OCI-LY1 (cell line): ENCODE measurements around the gene PXMP4.
A peak's percentile ranks its signal among the peaks of the same experiment; 100 is the strongest.

Experiments
- H2AFZ ChIP-seq: fragments of 200-600 bp; sonication (generic), shearing (Covaris generic); 2 replicates; pipeline ENCODE4 v1.6.0; 2014; ENCODE audit warnings: antibody characterized with exemption, mild to moderate bottlenecking, low read length
- H3F3A ChIP-seq: fragments of 200-600 bp; sonication (generic), shearing (Covaris generic); 2 replicates; pipeline ENCODE4 v1.6.0; 2014; ENCODE audit warnings: mild to moderate bottlenecking, antibody characterized with exemption, low read length, moderate library complexity; ENCODE audit not compliant: insufficient read depth
- H3K27ac ChIP-seq: fragments of 200-600 bp; sonication (generic); 2 replicates; pipeline ENCODE4 v1.5.1; 2014; ENCODE audit warnings: low read length, mixed run types, mild to moderate bottlenecking, low read depth; ENCODE audit not compliant: poor library complexity, severe bottlenecking
- H3K27me3 ChIP-seq: fragments of 200-600 bp; sonication (generic); 2 replicates; pipeline ENCODE4 v1.6.0; 2014; ENCODE audit warnings: antibody characterized with exemption, mild to moderate bottlenecking, low read length, moderate library complexity; ENCODE audit not compliant: insufficient read depth
- H3K36me3 ChIP-seq: fragments of 200-600 bp; sonication (generic); 2 replicates; pipeline ENCODE4 v1.6.1; 2014; ENCODE audit warnings: mild to moderate bottlenecking, antibody characterized with exemption, low read length, moderate library complexity, mixed read lengths; ENCODE audit not compliant: insufficient read depth
- H3K4me1 ChIP-seq: fragments of 200-600 bp; sonication (generic); 2 replicates; pipeline ENCODE4 v1.5.1; 2014; ENCODE audit warnings: mild to moderate bottlenecking, low read length, moderate library complexity; ENCODE audit not compliant: insufficient read depth, severe bottlenecking
- H3K4me2 ChIP-seq: fragments of 200-600 bp; sonication (generic), shearing (Covaris generic); 2 replicates; pipeline ENCODE4 v1.6.1; 2014; ENCODE audit warnings: low read length
- H3K4me3 ChIP-seq: fragments of 200-600 bp; sonication (generic); 2 replicates; pipeline ENCODE4 v1.5.1; 2014; ENCODE audit warnings: low read length, low read depth, mild to moderate bottlenecking, mixed read lengths; ENCODE audit not compliant: poor library complexity, severe bottlenecking
- H3K79me2 ChIP-seq: fragments of 200-600 bp; shearing (Covaris generic); 2 replicates; pipeline ENCODE4 v1.6.1; 2016; ENCODE audit warnings: mixed run types, low read length, mixed read lengths; ENCODE audit not compliant: insufficient read depth
- H3K9ac ChIP-seq: fragments of 200-600 bp; sonication (generic), shearing (Covaris generic); 2 replicates; pipeline ENCODE4 v1.6.1; 2014; ENCODE audit warnings: mild to moderate bottlenecking, low read length, mixed read lengths
- H3K9me2 ChIP-seq: fragments of 200-600 bp; sonication (generic), shearing (Covaris generic); 2 replicates; pipeline ENCODE4 v1.6.1; 2014; ENCODE audit warnings: low read depth, mild to moderate bottlenecking, low read length, mixed read lengths
- H3K9me3 ChIP-seq: fragments of 200-600 bp; shearing (Covaris generic); 2 replicates; pipeline ENCODE4 v1.6.1; 2014; ENCODE audit warnings: low read length, mixed read lengths
- H4K20me1 ChIP-seq: fragments of 200-600 bp; sonication (generic), shearing (Covaris generic); 2 replicates; pipeline ENCODE4 v1.6.0; 2016; ENCODE audit warnings: mild to moderate bottlenecking, low read length; ENCODE audit not compliant: insufficient read depth
- EZH2 ChIP-seq: fragments of 200-600 bp; sonication (generic), shearing (Covaris generic); IDR thresholded peaks from 2 replicates; pipeline ENCODE4 v1.8.0; 2017; ENCODE audit warnings: borderline replicate concordance, mixed run types, mild to moderate bottlenecking, antibody characterized with exemption, low read length, moderate library complexity, mixed read lengths
- TF ChIP-seq, protein P1 (sequence below): fragments of 200-600 bp; sonication (generic), shearing (Covaris generic); IDR thresholded peaks from 2 replicates; pipeline ENCODE4 v1.5.1; 2017; ENCODE audit warnings: mild to moderate bottlenecking, antibody characterized with exemption, low read length, moderate library complexity, mixed read lengths

Gene PXMP4

DNA sequence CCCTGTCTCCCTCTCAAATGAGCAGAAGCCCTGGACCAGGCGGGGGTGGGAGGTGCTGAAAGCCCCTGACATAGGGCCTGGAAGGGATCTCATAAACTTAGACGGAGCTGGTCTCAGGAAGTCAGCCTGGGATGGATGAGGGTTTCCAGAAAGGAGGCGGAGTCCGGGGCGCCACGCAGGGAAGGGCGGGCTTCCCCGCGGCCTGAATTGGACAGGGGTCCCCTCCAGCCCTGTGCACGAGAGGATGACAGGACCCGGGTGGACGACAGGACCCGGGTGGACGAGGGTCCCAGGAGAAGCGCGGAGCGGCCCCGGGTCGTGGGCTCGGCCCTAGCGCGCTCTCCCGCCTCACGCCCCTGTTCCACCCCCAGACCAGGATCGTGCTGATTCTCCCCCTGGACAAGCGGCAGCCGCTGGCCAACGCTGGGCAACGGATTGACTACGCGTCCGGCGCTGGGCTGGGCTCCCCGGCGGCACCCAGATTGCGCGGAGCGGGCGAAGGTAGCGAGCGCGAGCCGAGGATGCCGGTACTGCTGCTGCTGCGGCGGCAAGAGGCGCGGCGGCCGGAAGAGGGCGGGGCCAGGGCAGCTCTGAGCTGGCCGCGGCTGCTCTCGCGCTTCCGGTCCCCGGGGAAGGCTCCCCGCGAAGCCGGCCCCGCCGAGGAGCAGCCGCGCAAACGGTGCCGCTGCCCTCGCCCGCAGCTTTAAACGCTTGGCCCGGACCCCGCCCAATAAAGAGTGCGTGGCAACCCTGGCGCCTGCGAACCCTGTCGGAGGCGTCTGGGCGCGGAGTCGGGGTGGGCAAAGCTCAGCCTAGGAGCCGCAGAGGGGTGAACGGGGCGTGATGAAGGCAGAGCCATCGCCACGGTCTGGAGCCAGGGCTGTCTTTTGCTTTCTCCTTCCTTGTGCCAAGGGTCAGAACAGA, 56.7 kb downstream of the PXMP4 start:
- H2AFZ ChIP-seq = no peak overlapping the region
- H4K20me1 ChIP-seq = no peaks in the 10 kb centered on the region
- peaks cover 48% of the 10 kb centered on the region for H3K36me3 ChIP-seq
- TF ChIP-seq, protein P1, sequence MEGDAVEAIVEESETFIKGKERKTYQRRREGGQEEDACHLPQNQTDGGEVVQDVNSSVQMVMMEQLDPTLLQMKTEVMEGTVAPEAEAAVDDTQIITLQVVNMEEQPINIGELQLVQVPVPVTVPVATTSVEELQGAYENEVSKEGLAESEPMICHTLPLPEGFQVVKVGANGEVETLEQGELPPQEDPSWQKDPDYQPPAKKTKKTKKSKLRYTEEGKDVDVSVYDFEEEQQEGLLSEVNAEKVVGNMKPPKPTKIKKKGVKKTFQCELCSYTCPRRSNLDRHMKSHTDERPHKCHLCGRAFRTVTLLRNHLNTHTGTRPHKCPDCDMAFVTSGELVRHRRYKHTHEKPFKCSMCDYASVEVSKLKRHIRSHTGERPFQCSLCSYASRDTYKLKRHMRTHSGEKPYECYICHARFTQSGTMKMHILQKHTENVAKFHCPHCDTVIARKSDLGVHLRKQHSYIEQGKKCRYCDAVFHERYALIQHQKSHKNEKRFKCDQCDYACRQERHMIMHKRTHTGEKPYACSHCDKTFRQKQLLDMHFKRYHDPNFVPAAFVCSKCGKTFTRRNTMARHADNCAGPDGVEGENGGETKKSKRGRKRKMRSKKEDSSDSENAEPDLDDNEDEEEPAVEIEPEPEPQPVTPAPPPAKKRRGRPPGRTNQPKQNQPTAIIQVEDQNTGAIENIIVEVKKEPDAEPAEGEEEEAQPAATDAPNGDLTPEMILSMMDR = no peak
- no peak for TF ChIP-seq EZH2
- no peaks in the 10 kb centered on the region for H3K79me2 ChIP-seq
- no peaks in the 10 kb centered on the region for H3F3A ChIP-seq
- peaks cover 65% of the 10 kb centered on the region for H3K4me1 ChIP-seq
- H3K9me3 ChIP-seq = no peaks in the 10 kb centered on the region
- no peaks in the 10 kb centered on the region for H3K9me2 ChIP-seq
- H3K27ac ChIP-seq = peak overlapping the region; percentile 79
- peak overlapping the region; percentile 70 for H3K4me3 ChIP-seq
- peak overlapping the region; percentile 86 for H3K9ac ChIP-seq
- H3K4me2 ChIP-seq = peak overlapping the region; percentile 85
- no peaks in the 10 kb centered on the region for H3K27me3 ChIP-seq

DNA sequence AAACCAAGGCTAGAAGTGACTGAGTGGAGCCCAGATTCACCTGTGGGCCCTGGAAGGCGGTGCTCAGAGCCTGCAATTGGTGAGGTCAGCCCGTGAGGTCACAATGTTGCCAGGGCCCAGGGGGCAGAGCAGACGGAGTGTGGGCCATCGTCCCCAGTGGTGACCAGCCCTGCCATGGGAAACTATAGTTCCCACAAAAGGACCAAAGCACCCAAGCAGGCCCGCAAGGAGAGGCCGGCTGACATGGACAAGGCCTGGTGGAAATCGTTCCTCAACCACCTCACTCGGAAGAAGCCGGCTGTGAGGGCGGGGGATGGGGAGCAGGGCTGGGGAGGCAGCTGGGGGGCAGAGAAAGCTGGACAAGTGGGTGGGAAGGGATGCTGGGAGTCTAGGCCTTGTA, 57.9 kb downstream of the PXMP4 start, which contains the start of gene C20orf144:
C20orf144 (plus strand) TSS at position 156 of the 400 bp plus-strand sequence; CDS start at position 175, 19 bp downstream.
- peak within 1 kb of the TSS; percentile 86 for H3K9ac ChIP-seq
- H2AFZ ChIP-seq = no peak within 1 kb of the TSS
- H3K4me1 ChIP-seq = peaks cover 53% of the 10 kb centered on the region
- no peaks in the 10 kb centered on the region for H3K9me2 ChIP-seq
- H4K20me1 ChIP-seq = no peaks in the 10 kb centered on the region
- H3K27ac ChIP-seq = peak within 1 kb of the TSS; percentile 65
- no peaks in the 10 kb centered on the region for H3K9me3 ChIP-seq
- H3K79me2 ChIP-seq = no peaks in the 10 kb centered on the region
- TF ChIP-seq EZH2 = no peak
- TF ChIP-seq, protein P1 = no peak
- peak within 1 kb of the TSS; percentile 85 for H3K4me2 ChIP-seq
- H3K27me3 ChIP-seq = no peaks in the 10 kb centered on the region
- peak within 1 kb of the TSS; percentile 70 for H3K4me3 ChIP-seq
- H3K36me3 ChIP-seq = peaks cover 49% of the 10 kb centered on the region
- no peaks in the 10 kb centered on the region for H3F3A ChIP-seq

DNA sequence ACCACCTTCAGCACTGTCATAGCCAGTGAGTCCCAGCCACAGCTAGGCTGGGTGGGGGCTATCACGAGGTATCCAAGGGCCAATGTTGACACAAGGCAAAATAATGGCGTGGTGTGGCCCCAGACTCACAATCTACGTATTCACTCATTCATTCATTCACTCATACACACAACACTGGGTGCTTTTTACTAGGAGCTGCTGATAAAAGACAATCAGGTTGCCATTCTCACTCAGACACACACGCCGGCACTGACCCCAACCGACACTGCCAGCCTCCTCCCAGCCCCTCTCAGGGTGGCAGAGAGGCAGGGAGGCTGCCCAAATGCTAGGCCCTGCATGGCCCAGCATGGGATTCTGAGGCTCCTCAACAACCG, 59.4 kb downstream of the PXMP4 start:
- H3K79me2 ChIP-seq = no peaks in the 10 kb centered on the region
- no peaks in the 10 kb centered on the region for H3K9me3 ChIP-seq
- H3F3A ChIP-seq = no peaks in the 10 kb centered on the region
- no peaks in the 10 kb centered on the region for H4K20me1 ChIP-seq
- H3K27me3 ChIP-seq = no peaks in the 10 kb centered on the region
- no peak overlapping the region for H3K27ac ChIP-seq
- H3K36me3 ChIP-seq = peaks cover 64% of the 10 kb centered on the region
- no peak overlapping the region for H3K4me2 ChIP-seq
- H3K9me2 ChIP-seq = no peaks in the 10 kb centered on the region
- H2AFZ ChIP-seq = no peak overlapping the region
- peaks cover 40% of the 10 kb centered on the region for H3K4me1 ChIP-seq
- no peak overlapping the region for H3K9ac ChIP-seq
- TF ChIP-seq EZH2 = no peak
- TF ChIP-seq, protein P1 = no peak
- H3K4me3 ChIP-seq = no peak overlapping the region
